HG03064 (cell line): ENCODE results near the gene PIP5K1B.

Experiments used
- ATAC-seq: cut with Tn5 transposase; IDR thresholded peaks from one replicate; pipeline ENCODE4 v1.9.1; 2021; ENCODE audit warnings: low read depth; ENCODE audit not compliant: unreplicated experiment

Gene PIP5K1B

DNA sequence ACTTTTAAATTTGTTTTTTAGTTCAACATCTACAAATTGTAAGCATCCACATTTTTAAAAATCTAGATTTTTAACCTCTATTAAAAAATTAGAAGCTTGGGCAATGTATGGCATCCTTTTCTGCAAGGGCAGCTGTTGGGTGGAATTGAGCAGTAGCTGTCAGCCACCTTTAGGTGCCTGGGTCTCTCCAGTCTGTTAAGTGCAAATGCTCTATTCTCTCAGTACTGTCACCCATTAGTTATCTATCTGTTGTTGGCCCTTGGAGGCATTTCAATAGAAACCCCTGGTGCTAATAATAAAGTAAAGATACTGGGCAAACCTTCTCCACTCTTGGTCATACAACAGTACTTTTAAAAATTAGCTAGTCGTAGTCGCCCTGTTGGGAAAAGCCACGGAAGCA, 63.6 kb downstream of the PIP5K1B start:
- no peak for ATAC-seq

DNA sequence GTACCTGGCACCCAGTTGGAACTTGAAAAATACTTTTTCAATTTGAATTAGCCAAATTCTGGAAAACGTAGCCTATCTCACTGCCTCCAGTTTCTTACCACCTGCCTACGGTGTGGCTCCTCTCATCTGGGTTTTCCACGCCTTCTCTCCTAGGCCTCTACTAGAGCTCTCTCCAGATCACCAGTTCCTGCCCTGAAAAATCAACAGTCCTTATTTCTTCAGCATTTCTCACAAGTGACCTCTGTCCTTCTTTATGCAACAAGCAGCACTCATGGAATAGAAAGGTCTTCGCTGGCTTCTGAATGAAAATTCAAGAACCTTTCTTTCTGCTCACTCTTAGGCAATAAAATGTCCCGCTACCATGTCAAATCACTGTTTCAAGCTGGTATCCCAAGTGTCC, 64.8 kb downstream of the PIP5K1B start:
- no peak for ATAC-seq

DNA sequence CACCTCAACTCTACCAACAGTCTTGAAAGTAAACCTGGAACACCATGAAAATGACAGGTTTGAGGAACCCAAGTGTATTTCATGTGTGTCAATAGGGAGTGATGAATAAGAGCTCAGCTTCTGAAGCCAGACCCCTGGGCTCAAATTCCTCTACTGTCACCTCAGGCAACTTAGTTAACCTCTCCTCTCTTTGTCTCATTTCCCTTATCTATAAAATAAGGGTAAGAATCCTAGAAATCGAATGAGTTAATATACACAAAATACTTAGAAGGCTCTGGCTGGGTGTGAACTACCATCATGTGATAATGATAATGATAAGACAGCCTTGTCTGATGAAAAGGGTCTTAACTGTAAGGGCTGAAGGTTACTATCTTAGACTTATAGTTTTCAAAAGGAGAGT, 66.3 kb downstream of the PIP5K1B start:
- no peak for ATAC-seq

DNA sequence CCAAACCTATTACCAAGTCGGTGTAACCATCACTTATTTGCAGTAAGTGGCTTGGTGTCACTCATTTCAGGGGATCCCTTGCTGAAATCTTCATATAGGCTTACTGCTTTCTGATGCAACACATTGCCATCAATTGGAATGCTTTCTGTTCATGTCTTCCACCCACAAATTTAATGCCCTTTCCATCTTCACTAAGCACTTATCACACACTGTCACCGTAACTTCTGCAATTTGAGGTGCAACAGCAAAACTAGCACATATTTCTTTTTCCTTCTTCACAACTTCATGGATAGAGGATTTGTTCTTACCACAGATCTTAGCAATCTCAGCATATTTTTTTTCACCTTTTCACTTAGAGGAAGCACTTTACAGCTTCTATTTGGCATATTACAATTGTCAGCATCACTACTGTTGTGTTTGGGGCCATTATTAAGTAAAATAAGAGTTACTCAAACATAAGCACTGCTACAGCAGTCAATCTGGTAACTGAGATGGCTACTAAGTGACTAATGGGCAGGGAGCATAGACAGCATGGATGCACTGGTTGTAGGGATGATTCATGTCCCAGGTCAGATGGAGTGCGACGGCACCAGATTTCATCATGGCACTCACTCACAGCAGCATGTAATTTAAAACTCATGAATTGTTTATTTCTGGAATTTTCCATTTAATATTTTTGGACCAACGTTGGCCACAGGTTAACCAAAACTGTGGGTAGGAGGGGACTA, 70.1 kb downstream of the PIP5K1B start:
- ATAC-seq: no peak

DNA sequence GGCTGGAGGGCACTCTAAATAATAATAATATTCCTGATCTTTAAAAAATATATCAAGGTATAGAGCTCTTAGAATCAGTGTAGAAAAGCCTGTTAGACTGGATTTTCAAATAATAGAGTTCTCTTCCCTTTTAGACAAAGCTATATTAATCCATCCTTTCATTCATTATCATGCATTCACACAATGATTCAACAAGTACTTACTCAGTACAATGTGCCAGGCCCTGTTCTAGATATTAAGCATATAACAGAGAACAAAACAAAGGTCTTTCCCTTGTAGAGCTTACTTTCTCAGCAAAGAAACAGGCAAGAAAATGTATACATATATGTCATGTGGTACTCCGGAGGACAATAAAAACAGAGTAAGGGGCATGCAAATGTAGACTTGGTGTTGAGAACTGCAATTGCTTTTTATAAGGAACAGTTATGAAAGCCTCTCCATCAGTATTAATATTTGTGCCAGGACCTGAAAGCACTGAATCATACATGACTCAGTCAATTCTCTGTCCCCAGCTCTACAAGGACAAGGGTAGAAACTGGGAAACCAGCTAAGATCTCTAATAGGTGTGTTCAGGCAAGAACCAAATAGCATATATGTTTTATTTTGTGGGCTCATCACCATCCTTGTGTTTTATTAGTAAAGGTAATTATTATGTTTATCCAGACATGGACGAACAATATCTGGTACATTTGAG, 72.2 kb downstream of the PIP5K1B start:
- no peak for ATAC-seq

DNA sequence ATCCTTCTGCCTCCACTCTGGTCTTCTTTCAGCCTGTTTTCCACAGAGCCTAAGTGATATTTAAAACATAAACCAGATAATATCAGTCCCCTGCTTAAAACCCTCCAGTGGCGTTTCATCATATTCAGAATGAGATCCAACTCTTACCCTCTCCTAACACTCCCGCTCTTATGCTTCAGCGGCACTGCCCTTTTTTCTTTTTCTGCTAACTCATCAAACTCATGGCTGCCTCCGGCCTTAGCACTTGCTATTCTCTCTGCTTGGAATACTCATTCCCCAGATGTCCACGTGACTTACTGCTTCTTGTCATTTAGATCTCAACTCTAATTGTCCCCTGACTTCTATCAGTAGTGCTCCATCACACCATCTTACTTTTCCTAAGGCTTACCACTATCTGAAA, 73.6 kb downstream of the PIP5K1B start:
- ATAC-seq: no peak

DNA sequence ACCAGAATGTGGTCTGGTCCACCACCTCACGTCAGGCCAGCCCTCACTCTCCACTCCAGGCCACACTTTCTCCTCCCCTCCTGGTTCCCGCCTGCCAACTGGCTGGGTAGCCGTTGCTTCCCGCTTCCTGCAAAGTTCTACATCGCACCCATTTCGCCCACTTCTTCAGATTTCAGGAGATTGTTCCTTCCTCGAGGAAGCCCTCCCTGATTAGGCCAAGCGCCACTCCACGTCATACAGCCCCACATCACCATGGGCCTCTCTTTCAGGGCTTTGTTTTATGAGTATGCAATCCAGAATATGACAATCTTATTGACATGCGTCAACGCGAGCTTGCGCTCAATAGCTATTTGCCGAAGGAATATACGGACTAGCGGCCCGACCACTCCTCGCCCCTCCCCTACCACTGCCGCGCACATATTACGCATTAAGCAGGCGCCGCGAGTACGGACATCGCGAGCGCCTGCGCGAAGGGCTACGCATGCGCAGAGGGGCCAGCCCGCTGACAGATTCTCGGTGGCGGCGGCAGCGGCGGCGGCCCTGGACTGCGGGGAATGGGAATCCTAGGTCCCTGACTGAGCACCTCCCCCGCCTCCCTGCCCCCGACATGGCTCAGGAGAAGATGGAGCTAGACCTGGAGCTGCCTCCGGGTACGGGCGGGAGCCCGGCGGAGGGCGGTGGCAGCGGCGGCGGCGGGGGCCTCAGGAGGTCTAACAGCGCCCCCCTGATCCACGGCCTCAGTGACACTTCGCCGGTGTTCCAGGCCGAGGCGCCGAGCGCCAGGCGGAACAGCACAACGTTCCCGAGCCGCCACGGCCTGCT, 74.7 kb downstream of the PIP5K1B start:
- peak; percentile 89 for ATAC-seq

DNA sequence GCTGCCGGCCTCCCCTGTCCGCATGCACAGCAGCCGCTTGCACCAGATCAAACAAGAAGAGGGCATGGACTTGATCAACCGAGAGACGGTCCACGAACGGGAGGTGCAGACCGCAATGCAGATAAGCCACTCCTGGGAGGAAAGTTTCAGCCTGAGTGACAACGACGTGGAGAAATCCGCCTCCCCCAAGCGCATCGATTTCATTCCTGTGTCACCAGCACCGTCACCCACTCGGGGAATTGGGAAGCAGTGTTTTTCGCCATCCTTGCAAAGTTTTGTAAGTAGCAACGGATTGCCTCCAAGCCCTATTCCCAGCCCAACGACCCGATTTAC, 75.3 kb downstream of the PIP5K1B start:
- ATAC-seq: no peak

DNA sequence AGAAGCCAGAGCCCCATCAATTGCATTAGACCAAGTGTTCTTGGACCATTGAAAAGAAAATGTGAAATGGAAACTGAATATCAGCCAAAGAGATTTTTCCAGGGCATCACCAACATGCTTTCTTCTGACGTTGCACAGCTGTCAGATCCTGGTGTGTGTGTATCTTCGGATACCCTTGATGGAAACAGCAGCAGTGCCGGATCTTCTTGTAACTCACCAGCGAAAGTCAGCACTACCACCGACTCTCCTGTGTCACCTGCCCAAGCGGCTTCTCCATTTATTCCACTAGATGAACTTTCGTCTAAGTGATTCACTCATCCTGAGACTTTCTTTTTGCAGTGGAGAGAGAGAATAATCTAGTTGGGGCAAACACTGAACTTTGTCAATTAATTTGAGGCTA, 75.7 kb downstream of the PIP5K1B start:
- no peak for ATAC-seq

DNA sequence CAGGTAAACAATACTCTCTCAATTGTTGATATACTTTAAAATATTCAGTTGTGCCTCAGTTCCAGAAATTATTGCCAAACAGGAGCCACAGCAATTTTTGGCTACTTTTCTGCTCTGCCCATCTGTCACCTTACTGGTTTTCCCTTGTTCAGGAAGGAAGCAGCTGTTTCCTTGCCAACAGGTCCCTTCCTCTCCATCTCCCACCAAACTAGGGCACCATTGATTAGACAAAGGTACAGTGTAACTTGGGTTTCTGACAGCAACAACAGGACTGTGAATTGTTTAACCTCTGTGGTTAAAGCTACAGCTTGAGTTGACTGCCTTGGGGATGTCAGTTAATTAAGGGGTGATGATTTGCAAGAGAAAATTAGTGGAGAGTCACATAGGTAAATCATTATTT, 76.9 kb downstream of the PIP5K1B start:
- ATAC-seq: no peak

DNA sequence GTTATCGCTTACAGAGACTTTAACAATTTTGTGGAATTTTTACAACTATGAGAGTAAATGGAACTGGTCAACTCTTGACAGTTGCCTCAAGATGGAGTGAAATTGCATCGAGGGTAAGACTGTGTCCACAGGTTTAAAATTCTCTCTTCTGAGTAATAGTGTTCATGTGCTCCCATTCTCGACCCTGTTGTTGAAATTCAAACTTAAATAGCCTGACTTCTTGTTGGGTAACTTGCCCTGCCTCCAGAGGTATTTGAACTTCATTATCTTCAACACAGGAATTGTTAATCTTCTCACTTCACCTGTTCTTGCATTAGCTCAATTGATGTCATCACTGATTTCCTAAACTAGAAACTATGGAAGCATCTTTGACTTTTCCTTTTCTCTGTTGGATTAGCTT, 77.5 kb downstream of the PIP5K1B start:
- ATAC-seq: no peak

DNA sequence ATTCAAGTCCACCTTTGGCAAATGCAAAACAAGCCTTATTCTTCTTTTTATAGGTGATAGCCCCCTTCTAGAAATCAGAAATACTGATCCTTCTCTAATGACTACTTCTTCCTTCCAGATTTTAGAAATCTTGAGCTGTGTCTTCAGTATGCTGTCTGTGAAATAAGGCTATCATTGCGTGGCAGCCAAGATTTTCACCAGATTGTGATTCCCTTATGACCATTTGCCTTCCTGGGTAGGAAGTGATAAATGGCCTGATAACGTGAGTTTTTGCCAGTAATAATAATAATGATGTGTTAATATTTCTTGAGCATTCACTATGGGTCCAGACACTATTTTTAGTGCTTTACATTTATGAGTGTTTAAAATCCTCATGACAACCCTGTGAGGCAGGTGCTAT, 80.9 kb downstream of the PIP5K1B start:
- ATAC-seq: no peak

DNA sequence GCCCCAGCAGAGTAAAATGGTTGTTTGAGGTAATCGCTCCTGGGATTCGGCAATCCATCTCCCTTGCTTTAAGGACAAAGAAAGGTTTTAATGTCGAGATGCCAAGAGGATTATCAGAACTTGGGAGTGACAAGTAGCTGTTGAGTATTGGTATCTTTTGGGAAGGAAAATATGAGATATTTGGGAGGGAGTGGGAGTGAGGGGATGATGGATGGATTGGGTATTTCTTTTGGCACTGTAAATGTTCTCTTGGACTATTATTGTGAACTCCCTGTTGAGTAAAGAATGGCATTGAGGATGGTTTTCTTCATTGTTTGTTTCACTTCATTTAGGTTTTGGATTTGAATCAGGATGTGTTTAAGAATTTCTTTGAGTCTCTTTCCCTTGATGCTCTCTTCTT, 86.1 kb downstream of the PIP5K1B start:
- ATAC-seq: no peak

DNA sequence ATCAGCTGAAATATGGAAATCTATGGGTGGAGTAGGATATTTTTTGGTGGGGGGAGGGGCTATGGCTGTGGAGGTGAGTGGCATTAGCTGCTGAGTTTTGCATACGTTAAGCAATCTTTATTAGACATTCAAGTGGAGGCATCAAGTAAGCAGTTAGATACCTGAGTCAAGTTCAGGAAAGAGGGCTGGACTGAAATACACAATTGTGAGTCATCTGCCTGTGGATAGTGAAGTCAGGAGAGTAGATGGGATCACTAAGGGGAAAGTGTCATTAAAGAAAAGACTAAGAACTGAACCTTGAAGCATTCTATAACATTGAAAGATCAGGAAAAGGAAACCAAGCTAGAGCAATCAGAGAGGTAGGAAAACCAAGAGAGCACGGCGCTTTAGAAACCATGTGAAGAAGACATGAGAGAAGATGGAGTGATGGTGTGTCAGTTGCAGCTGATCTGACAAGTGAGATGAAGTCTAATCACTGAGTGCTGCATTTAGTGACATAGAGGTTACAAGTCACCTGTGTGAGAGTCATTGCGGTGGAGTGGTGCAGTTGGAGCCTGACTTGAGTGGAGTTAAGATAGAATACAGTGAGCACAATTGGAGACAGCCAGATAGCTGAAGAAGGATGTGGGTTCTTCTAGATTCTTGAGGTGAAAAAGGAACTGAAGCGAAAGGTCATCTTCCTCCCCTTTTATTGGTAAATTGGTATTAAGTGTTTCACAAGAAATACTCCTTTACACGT, 88.7 kb downstream of the PIP5K1B start:
- ATAC-seq: peak; percentile 84

DNA sequence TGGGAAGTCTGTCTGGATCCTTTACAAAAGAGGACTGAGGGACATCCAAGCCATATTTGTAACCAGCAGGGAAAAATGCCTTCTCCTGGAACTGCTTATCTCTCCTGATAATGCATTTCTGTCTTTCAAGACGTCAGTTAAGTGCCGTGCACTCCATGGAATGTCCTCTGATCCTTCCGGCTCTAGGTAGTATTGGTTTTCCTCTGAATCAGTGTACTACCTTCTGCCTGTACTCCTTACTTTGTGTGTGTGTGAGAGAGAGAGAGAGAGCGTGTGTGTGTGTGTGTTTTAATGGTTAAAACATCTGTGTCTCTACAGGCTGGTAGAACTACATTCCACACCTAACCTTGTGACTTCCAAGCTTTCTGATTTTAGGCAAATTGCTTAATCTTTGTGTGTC, 89.9 kb downstream of the PIP5K1B start:
- no peak for ATAC-seq

DNA sequence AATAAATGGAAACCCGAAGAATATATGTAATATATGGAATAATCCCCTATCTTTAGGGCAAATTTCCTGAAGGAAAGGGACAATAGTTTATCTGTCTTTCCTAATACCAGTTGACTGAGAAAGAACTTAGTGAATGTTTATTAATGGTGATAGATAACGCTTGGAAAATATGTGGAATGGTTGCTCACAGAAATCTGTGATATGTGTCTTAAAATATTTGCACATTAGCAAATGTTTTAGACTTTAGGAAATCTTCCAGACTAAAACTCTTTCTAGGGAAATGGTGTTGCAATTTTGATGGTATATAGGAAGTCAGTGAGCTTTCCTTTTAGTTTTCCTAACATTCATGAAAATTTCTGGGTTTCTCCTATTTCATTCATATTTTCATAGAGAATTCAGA, 90.4 kb downstream of the PIP5K1B start:
- no peak for ATAC-seq

DNA sequence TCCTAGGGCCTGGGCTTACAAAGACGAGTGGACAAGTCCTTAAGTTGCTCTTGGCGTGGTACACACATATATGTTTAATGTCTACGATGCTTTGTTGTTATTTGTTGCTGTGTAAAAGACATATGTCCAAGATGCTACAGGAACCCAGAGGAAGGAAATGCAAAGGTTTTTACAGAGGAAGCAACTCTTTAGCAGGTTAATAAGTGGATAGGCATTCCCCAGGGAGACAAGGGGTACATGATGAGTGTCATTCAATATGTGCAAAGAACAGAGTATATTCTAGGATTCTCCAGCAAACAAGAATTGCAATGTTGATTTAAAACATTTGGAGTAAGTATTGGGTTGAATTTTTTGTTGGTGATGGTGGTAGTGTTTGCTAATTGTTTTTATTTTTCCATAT, 92.1 kb downstream of the PIP5K1B start:
- ATAC-seq: no peak

DNA sequence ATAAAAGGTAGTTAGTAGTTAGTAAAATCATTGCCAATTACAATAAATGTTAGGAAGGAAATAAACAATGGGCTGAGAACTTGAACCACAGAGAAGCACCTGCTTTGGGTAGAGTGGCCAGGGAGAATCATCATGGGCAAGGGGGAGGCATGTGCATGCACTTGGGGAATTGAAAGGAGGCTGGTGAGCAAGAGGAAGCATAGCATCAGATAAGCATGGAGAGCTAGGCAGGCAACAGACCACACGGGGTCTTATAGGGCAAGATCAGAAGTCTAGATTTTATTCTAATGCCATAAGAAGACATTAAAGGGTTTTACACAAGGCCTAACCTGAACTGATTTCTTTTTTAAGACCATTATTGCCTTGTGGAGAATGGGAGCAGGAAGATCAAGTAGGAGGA, 93.4 kb downstream of the PIP5K1B start:
- ATAC-seq: no peak

DNA sequence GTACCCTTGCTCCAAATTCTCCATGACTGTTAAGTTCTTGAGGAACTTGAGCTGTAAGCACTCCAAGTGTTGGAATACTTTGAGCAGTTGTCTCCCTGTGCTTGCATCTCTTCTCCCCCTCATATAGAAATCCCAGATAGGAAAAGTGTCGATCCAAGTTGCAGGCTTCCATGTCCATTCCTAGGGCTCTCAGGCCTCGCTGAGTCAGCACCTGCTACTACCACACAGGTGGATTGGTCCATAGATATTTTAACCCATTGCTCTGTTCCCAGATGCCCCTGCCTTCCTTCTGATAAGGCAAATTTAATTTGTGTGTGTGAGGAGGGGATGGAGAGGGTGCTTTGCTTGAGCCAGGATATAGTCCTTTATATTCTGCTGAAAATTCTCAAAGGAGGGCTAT, 95.8 kb downstream of the PIP5K1B start:
- ATAC-seq: no peak

DNA sequence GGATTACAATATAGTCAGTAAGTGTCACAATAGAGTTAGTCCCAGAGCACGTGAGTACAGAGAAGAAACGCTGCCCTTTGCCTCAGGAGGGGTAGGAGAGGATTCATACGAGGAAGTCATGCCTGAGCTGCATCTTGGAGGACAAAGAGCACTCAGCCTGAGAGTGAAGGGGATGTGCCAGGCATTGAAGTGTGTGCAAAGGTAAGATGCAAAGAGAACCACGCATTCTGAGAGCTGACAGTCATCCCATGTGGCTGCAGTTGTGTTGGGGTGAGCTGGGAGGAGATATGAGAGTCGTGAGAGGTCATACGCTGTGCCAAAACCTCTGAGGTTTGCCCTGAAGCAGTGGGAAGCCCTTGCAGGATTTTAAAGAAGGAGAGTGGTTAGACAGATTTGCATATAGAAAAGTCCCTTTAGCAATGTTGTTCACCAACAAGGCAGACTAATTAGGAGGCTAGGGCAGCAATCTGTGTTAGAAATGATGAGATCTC, 97.5 kb downstream of the PIP5K1B start:
- peak; percentile 94 for ATAC-seq
